GM19193 (cell line): Measurements from ENCODE around the gene IKZF1.

Experiments
- POLR2A ChIP-seq: IDR thresholded peaks from 4 replicates; pipeline ENCODE4 v1.6.1; 2011; ENCODE audit not compliant: insufficient read depth, insufficient read length; ENCODE audit errors: extremely low read depth

The IKZF1 gene

DNA sequence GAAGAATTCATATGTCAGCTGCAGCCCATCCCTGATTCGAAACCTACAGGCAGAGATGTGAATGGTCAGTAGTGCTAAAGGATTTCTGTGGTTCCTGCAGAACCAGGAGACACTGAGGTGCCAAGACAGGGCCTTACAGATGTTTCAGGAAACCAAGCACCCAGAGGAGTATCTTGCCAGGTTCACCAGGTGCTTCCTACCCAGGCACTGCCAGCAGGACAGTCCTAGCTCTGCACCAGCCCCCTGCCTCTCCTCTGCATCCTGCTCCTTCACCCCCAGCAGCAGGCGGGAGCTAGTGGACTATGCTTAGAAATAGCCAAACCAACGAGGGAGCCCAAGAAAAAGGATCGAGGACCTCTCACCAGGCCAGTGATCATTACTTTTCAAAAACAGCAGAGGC is 4.2 kb upstream of the IKZF1 start:
- no peak for TF ChIP-seq POLR2A

DNA sequence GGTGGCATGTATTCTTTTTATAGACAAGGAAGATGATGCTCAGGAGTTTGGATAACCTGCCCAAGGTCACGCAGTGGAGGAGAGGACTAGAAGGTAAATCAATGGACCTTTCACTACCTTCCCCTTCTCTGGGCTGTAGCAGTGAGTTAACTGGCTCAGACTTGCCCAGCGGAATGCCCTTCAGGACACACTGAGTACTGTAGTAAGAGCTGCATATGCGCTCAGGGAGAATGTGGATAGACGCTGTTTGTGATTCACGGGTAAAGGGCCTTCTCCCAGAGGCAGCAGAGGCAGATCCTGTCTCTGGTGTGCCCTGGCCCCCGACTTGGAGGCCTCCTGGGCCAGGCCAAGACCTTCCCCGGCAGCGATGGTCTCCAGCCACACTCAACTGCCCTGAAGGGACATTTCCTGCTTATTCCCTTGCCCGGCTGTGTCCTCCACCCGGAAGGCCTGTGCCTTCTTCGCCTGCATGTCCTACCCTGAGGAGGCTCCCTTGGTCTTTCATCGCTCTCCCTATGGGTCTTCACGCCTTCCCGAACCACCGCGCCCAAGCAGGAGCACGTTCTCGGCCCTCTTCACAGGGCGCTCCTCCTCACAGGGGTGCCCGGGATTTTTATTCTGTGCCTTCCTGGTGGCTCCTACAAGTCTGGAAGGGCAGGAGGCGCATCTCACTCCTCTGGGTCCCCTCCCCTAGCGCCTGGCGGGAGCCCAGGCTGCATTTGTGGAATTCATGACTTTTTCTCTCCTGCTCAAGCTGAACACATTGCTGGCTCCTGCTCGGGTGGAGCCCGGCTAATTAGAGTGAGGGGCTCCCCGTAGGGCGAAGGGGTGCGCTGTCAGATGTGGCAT is 1.8 kb upstream of the IKZF1 start:
- no peak for TF ChIP-seq POLR2A

DNA sequence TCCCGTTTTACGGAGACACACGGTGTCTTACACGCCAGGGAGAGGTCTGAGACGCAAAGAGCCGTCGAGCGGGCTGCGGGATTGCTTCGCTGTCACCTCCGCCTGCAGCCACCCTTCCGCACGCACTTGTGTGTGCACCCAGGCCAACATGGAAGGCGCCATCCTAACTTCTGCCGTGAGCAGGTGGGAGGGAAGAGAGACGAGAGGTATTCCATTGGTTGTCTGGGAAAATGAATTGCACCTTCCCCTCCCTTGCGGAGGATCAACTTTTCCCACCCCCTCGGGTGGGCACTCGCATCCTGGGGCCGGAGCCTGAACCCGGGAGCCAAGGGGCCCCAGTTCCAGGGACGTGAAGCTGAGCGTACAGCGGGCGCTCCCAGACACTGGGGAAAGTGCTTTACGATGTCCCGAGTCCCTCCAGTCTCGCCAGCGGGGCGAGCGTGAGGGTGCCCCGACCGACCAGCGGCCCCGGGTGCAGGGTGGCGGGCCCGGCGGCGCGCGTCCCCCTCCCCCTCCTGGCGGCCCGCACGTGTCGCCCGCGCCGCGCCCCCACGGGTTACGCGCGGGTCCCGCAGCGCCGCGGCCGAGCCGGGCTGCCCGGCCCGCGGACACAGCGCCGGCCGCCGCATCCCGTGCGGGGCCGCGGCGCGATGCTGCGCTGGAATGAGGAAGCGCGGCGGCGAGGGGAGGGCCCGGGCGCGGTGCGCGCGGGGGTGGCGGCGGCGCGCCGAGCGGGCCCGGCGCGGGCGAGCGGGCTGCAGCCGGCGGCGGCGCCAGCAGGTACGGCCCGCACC is 984 bp upstream of the IKZF1 start:
- TF ChIP-seq POLR2A, result no peak

DNA sequence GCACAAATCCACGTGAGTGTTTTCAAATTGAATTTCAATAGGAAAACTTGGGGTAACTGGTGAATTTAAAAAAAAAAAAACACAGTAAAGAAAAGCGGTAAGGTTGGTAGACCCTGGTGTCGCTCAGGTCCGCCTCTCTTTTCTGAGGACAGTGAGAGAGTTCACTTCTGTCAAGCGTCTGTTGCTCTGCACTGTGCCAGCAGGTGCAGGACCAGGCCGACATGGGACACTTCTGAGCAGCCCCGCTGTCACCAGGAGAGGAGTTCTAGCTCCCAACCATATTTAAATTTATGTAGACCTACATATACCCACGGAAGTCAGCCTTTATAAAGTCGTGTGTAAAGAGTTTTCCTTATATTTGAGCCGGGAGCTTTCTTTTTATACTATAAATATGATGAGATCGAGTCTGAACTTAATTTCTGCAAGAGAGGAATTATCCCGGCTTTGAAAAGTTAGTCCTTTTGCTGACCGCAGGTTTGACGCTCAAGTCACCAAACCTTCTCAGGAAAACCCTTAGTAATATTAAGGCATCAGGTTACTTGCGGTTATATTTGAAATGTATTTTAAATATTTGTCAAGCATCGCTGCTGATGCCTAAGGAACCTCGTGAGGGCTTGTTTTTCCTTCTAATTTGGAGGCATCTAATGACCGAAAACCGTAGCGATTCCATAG is 531 bp downstream of the IKZF1 start:
- TF ChIP-seq POLR2A, result peak; percentile 49

DNA sequence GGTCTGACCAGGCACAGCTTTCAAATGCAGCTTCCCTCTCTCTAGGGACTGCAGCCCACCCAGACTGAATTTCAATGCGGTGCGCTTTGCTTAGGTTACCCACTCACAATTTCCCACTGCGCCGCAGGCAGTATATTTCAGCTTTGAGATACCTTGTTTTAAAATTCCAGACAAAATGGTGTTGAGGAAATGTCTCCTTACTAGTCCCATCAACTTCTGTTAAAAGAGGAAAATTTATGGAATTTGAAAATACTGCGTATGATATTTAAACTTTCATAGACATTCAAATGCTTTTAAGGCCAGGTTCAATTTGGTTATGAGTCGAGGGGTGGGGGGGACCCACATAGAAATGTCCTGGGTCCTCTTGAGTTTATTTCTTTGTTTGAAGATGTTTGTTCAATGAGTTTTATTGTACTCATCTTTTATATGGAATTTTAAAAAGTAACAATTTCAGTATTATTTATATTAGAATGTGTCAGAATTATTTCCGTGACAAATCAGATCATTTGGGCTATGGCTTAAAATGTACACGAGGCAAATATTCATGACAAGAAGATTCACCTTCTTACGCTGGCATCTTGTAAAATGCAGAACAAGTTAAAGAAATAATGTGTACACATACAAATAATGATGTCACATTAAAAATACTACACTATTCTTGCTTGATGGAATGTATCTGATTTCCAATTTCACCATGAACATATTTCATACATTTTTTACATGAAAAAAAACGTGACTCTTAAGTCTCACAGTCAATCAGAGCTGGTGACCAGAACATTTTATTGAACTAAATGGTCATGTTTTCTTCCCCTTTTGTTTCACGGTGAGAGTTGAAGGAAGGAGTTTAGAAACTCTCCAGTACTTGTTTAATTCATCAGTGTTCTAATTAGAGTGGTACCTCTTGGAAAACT is 1.3 kb downstream of the IKZF1 start:
- TF ChIP-seq POLR2A, result no peak

DNA sequence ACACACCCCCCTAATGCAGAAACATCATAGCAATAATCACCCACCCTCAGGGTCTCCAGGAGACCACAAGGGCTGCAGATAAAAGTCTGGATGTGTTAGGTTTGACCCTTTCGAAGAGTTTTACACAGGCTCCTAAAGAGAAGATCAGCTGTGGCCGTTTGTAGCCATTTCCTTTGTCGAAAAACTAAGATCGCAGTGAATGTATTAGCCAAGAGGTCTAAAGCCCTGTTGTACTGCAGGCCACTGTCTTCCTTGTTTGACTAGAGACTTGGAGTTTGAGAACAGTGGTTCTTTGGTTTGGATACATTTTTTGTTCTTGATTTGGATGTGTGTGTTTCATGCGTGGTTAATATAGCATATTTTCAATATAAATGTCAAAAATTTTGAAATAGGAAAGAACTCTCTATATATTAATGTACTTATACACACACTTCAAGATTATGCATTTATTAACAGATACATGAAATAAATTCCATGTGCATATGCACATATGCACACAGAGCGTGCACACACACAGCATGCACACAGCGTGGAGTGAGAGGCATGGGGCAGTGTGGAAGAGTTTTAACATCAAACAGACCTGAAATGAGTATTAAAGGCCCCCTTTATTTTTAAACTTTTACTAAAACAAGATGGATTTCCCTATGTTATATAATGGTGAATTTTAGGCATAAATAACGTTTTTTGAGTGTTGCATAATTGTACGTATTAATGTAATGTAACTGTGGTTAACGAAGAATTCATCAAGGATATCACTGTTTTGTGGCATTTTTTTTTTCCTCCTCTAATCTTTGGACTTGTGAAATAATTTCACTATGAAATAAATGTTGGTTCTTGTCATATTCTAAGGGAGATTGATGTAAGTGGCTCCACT is 2.2 kb downstream of the IKZF1 start:
- TF ChIP-seq POLR2A, result no peak

DNA sequence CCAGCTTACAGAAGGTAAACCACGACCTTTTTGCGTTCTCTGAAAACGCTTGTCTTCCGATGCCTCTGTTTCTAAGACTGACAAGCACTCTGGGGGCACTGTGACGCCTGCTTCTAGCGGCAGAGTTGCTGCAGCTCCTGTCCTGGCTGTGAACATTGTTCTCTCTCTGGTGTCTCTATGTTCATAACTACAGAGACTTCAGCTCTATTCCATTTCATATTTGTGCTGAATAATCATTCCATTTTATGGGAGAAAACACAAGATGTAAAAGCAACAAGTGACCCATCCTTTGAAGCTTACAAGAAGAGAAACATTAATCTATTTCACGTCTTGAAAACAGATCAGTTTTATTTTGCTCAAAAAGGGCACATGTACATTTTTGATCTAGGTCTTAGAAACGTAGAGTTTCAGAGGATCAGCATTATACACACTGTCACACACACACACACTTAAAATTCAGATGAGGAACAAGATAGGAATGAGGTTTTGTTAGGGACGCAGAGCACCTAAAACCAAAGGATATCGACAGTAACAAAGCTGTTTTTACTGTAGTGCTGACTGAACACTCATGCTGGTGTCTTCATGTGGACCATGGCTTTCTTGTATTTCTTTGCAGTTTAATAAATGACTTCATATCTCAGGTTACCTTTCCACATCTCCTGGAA is 3.0 kb downstream of the IKZF1 start:
- no peak for TF ChIP-seq POLR2A

DNA sequence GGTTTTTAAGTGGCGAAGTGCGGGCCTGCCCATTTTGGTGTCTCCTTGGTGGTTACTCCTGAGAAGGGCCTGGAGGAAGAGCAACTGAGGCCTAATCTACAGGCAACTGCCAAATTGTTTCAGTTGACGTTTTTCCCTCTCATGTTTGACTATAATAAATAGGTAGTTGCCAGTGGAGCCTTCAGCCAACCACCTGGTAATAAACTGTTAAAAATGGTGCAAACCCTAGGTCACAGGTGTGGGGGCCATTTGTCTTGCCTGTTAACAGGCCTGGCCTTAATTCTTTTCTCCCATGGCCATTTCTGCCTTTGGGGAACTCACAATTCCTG is 3.7 kb downstream of the IKZF1 start:
- TF ChIP-seq POLR2A, result no peak

DNA sequence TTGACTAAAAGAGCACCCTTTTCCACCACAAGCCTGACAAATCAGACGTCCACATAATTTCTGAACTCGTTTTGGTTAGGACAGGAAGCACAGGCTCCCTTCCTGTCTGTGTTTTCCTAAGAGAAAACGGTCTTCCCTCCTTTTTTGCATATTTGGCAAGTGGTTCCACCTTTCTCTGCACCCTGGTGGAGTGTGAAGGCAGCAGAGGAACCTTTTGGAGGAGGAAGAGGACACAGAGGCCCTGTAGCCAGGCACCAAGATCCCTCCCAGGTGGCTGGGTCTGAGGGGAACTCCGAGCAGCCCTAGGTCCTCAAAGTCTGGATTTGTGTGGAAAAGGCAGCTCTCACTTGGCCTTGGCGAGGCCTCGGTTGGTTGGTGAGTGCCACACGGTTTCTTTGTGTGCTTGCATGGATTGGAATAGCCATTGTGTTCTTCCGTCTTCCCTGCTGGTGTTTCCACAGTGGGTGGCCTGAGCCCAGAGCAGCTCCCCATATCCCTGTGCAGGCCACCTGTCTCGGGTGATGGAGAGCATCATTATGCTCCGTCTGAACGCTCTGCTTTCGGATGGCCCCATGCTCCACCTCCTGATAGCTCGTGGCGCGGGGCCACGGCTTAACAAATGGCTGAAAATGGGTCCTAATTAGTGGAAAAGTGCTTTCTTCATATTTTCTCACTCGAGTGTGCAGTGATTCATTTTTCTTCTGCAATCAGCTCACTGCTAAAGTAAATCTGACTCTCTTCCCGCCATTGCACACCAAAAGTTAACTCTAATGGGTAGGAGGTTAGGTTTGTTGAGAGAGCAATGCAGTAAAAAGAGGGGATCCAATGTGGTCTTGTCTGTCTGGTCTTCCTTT is 4.2 kb downstream of the IKZF1 start:
- peak; percentile 58 for TF ChIP-seq POLR2A

DNA sequence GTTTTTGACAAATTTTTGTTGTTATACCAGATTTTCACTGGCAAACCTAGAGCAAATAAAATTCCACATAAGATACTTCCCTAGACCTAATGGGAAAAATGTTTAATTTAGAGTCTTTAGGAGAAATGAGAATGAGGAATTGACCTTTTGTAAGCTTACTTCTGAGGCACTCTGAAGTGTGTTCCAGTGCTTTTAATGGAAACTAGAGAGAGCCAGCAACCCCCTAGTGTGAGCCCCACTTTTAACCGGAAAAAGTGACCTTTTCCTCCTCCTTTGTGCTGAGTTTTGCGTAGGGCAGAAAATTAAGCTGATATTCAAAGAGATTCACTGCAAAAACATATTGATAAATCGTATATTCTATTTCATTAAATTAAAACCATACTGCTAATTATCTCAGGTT is 5.2 kb downstream of the IKZF1 start:
- TF ChIP-seq POLR2A, result no peak

DNA sequence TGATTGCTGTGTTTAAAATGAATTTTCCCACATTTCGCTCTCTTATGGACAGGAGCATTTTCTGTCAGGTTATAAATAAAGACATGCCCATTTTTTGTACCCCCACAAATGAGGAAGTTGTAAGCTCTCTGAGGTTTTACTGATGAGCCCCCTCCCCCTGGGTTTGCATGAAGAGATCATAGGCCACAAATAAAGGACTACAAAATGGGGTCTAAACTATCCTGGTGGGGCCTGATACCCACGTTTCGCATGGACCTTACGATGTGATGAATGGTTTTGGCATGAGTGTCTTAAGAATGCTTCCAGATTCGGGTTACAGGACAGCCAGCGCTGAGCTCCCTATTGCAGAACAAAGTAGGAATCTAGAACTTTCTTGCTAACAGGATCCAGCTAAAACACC is 5.8 kb downstream of the IKZF1 start:
- TF ChIP-seq POLR2A, result no peak

DNA sequence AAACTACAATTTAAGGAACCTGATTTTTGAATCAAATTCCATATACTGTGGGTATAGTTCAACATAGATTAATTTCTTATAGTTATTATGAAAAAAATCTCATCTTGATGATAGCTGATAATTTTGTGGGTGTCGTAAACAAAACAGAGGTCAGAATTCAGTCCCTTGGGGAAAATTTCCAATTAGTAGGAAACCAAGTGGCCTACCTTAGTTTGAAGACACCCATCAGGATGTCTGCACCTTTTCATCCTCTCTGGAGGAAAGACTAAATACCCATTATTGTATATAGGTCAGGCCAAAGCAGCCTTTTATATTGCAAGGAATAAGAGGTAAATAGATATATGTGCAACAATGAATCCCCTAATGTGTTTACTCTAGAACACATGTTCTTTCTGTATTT is 6.4 kb downstream of the IKZF1 start:
- TF ChIP-seq POLR2A, result no peak

DNA sequence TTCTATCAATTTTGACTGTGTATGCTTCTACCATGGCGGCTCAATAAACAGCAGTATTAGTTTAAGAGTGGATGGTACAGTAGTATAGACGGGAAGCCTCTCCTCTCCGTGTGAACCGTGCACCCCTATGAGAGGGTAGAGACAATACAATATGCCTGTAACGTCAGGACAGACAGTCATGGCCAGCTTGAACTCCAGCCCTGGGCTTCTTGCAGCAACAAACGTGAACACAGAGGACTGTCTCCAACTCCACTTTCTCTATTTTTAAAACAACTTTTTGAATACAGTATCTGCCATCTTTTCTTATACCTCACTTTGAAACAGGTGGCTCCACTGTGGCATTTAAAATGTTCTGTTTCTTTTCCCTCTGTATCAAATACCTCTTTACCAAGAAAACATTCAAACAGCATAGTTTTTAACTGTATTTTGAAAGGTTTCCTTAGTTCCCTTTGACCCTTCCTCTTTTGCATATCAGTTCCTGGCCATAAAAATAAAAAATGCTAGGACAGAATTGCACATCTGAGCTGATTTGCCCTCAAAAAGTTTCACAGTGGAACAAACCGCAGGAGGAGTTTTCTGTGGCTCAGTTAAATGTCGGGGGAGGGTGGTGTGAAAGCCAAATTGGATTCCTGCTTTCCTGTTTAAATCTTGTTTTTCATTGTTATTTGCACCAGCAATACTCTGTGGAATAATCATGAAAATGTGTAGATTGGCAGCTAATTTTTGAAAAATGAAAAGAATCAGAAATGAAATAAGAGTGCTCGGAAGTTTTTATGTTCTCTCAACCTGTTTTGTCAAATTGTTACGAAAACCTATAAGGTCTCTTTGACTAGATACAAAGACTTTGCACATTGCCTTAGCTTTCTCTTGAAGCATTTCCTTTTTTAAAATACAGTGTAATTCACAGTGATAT is 8.0 kb downstream of the IKZF1 start:
- no peak for TF ChIP-seq POLR2A
